Measurements from ENCODE around the gene IL6.
"Not testable (repeated sequence)": the region's sequence is repeated elsewhere in the genome, so short reads cannot be mapped to it uniquely, and the experiment has no call there.

The IL6 gene

DNA sequence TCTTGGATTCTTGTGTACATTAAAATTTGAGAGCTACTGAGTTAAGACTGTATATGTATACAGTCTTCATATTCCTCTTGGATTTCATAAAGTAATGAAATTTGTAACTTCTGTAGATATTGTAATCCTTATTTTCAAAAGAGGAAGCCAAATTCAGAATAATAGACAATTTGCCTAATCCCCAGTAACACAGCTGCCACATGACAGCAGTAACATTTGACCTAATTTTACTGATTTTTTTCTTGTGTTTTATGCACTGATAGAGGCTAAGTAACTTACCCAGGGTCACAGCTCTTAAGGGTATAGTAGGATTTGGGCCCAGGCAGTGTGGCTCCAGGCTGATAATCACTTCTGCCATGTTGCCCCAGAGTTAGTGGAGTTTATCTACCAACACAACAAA, 40.4 kb upstream of the IL6 start:
- TF ChIP-seq, protein P1, sequence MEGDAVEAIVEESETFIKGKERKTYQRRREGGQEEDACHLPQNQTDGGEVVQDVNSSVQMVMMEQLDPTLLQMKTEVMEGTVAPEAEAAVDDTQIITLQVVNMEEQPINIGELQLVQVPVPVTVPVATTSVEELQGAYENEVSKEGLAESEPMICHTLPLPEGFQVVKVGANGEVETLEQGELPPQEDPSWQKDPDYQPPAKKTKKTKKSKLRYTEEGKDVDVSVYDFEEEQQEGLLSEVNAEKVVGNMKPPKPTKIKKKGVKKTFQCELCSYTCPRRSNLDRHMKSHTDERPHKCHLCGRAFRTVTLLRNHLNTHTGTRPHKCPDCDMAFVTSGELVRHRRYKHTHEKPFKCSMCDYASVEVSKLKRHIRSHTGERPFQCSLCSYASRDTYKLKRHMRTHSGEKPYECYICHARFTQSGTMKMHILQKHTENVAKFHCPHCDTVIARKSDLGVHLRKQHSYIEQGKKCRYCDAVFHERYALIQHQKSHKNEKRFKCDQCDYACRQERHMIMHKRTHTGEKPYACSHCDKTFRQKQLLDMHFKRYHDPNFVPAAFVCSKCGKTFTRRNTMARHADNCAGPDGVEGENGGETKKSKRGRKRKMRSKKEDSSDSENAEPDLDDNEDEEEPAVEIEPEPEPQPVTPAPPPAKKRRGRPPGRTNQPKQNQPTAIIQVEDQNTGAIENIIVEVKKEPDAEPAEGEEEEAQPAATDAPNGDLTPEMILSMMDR (IDR thresholded peaks at IDR 0.05; ENCODE audit: low read depth, low read length) = no peak
- H3K4me3 ChIP-seq (ENCODE audit: low read depth, low read length) = no peak overlapping the region

DNA sequence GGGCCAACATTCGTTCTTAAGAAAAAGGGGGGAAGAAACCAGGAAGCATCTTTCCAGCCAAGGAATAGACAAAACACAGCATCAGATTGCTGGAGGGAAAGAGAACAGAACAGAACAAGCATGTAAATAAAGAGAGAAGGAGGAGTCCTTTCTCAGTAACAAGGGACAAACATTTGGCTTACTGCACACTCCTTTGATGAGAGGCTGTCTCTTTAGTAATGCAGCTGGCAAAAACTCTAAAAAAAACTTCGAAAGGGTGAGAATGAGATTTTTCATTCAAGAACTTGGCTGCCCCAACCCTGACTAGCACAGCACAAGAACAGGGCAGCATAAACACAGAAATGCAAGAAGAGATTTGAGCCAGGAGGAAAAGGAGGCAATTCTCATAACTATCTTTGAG, 38.9 kb upstream of the IL6 start:
- H3K4me3 ChIP-seq (ENCODE audit: low read depth, low read length) = no peak overlapping the region
- TF ChIP-seq, protein P1 (IDR thresholded peaks at IDR 0.05; ENCODE audit: low read depth, low read length) = no peak

DNA sequence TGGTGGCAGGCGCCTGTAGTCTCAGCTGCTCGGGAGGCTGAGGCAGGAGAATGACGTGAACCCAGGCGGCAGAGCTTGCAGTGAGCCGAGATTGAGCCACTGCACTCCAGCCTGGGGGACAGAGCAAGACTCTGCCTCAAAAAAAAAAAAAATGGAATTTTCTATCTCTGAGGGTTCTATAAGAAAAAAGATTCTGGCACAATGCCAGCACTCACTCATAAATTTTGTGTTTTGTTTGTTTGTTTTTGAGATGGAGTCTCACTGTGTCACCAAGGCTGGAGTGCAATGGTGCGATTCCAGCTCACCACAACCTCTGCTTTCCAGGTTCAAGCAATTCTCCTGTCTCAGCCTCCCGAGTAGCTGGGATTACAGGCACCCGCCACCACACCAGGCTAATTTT, 38.1 kb upstream of the IL6 start:
- H3K4me3 ChIP-seq (ENCODE audit: low read depth, low read length) = not testable (repeated sequence)

DNA sequence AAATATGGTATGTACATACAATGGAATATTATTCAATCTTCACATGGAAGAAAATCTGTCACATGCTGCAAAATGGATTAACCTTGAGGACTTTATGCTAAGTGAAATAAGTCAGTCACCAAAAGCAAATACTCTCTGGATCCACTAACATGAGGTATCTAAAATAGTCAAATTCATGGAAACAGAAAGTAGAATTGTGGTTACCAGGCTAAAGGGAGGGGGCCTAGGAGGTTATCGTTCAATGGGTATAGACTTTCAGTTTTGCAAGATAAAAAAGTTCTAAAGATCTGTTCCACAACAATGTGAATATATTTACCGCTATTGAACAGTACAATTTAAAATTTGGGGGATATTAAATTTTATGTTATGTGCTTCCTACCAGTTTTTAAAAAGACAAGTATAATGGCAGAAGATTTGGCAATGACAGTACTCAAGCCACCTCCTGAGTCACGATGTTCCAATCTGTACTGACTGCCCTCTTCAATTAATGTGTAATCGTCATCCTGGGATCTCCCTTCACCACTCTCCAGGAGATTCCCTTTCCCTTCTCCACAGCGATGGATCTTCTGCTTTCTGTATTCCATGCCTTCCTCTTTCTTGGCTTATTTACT, 32.3 kb upstream of the IL6 start:
- H3K4me3 ChIP-seq (ENCODE audit: low read depth, low read length) = no peak overlapping the region
- TF ChIP-seq, protein P1 (IDR thresholded peaks at IDR 0.05; ENCODE audit: low read depth, low read length) = no peak

DNA sequence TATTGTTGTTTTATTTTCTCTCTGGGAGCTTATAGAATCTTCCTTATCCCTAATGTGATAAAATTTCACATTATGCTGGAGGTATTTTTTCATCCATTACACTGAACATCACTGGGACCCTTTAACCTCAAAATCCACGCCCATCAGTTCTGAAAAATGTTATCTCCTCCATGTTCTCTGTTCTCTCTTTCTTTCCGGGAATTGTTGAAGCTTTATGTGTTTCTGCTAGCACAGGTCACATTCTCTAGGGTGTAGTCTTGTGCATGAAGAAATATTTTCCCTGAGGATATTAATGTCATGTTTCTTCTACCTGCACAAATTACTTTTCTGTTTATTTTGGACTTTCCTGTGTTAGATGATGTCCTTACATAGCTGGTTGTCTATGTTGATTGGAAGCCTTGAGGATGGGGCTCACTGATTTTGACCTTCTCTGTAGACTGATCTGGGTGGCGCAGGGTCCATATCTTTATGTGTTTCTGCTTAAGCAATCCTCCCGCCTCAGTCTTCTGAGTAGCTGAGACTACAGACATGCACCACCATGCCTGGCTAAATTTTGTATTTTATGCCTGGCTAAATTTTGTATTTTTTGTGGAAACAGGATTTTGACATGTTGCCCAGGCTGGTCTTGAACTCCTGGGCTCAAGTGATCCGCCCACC, 31.4 kb upstream of the IL6 start:
- TF ChIP-seq, protein P1 (IDR thresholded peaks at IDR 0.05; ENCODE audit: low read depth, low read length) = no peak
- H3K4me3 ChIP-seq (ENCODE audit: low read depth, low read length) = no peak overlapping the region

DNA sequence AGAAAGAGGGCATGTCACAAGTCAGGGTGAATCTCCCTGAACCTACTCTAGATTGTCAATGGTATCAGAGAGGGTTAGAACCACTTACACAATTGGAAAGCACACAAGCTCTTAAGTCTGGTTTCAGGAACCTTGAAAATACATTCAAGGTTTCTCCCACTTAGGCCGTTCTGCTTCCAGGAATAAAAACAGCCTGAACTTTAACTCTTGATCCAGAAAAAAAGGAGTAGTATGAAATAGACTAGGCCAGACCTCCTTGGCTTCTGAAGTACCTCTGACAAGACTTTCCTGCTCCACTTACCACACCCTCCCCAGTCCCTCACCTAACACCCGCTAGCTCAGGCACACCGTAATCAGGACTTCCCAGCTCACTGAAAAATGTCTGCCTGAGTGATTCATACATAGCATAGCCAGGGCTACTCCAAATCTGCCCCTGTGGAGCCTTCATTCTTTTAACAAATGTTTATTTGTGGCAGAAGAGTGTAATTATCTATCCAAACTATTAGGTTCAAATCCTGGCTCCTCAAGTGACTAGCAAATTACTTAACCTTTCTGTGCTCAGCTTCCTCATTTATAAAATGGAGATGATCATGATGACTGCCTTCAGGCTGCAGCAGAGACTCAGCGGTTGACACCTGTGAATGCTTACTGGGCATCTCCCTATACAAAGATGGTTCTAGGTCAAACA, 30.3 kb upstream of the IL6 start:
- no peak overlapping the region for H3K4me3 ChIP-seq (ENCODE audit: low read depth, low read length)
- TF ChIP-seq, protein P1 (IDR thresholded peaks at IDR 0.05; ENCODE audit: low read depth, low read length) = no peak

DNA sequence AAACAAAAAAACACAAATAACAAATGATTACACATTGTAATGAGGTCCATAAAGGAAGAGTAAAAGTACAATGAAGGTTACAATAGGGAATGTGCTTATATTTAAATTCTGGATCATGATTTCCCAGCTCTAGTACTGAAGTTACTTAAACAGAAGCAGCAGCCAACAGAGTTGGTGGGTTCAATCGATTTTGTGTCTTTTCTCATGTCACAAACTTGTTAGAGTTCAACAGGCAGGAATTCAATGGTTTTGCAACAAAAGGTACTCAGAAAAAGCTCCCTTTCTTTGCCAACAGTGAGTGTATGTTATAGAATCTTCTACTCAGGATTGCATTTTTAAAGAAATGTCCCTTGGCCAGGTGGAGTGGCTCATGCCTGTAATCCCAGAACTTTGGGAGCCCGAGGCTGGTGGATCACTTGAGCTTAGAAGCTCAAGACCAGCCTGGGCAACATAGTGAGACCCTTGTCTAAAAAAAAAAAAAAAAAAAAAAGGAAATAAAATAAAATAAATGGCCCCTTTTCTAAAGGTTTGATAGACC, 29.6 kb upstream of the IL6 start:
- TF ChIP-seq, protein P1 (IDR thresholded peaks at IDR 0.05; ENCODE audit: low read depth, low read length) = no peak
- H3K4me3 ChIP-seq (ENCODE audit: low read depth, low read length) = no peak overlapping the region
